Ureter (tissue), 1 donor: Measurements from ENCODE around the gene NDUFB11. TPM values are rescaled to one million over a fixed set of nuclear protein-coding genes. Genes with fewer than 3 reads are reported as not detected.
A peak's percentile ranks its signal among the peaks of the same experiment; 100 is the strongest.

ENCODE experiments used
- DNase-seq: peaks from one replicate; pipeline ENCODE4 v3.0.0-alpha.2; 2020; ENCODE audit warnings: low spot score
- total RNA-seq: library from RNA; stranded (reverse); gene quantifications from one replicate; pipeline ENCODE4 v1.2.4, GENCODE V29; 2023
- donor health status: DM: yes; HTN: yes; CAD: no.

Gene NDUFB11
- 77.2 TPM for total RNA-seq

DNA sequence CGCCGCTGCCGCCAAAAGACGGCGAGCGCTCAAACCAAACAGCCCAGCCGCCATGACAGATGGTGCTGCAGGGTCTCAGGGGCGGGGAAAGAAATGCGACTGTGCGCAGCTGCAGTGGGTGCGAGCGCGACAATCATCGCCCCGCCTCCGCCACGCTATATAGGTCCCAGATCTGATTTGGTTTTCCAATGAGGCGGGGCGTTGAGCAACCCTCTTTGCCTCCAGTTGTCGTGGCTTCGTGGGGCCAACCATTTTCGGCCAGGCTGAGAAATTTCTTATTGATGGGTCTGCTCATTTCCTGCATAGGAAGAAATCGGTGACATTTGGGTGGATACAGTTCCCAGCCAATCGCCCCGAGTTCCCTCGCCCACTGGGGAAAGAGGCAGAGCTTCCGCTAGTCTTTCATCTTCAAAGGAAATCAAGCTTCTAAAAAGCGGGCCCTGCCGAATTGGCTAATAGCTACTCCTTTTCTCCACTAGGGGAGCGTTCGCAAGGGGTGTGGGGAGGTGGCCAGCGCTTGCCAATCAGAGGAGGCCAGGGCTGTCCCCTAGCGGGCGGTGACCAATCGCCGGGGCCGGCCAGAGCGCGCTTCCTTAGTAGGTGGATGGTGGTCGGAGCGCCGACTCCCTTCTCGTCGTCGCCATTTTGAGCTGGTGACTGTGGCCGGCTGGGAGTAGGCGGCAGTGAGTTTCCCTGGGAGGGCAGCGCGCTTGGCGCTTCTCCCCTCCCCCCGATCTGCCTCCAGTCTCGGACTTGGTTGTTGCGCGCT is at the start of gene NDUFB11, which contains the start of gene RBM10:
Gene NDUFB11, minus strand, starts transcription at position 77 of the 769 bp plus-strand sequence. Its CDS starts 23 bp downstream, at position 54.
Gene RBM10, plus strand, starts transcription at position 596 of the 769 bp plus-strand sequence. CDS start 2,261 bp downstream, outside the sequence.
- peak; percentile 95 for DNase-seq

- peak; percentile 99 for DNase-seq
These were observed 49.1 kb upstream of the NDUFB11 start, which contains the start of gene UBA1 for GRCh38 chrX:47193475-47194193. TSS of gene UBA1 (plus strand) at chrX:47193829. CDS start at chrX:47198803, 4,974 bp downstream.

DNA sequence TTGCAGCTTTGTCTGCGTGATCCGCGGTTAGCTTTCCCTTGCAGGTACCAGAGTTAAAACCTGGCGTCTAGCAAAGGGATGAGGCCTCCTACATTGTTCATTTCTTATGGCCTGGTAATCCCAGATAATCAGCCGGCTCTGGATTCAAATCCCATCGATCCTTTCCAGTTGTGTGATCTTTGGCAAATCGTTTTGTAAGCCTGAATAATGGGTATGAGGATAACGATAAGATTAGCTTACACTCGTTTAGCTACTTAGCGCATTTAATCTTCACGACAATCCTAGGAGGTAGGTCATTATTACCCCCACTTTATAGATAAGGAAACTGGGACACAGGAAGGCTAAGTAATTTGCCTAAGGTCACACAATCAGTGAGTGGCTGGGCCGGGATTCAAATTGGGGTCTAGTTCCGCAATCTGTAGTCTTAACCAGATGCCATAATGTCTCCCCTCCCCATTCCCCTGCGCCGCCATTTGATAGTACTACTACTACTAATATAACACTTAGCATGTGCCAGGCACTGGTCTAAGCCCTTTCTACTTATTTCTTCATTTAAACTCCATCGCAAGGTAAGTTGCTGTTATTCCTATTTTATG is 47.4 kb upstream of the NDUFB11 start:
- no peak for DNase-seq

- no peak for DNase-seq
These were observed 46.8 kb upstream of the NDUFB11 start for GRCh38 chrX:47191331-47191730.

GRCh38 chrX:47190445-47191269 is 46.2 kb upstream of the NDUFB11 start:
- DNase-seq = peak; percentile 83

- DNase-seq = no peak
These were observed 45.4 kb upstream of the NDUFB11 start for GRCh38 chrX:47189906-47190305.

- DNase-seq = no peak
These were observed 42.7 kb upstream of the NDUFB11 start for GRCh38 chrX:47187106-47187677.

DNA sequence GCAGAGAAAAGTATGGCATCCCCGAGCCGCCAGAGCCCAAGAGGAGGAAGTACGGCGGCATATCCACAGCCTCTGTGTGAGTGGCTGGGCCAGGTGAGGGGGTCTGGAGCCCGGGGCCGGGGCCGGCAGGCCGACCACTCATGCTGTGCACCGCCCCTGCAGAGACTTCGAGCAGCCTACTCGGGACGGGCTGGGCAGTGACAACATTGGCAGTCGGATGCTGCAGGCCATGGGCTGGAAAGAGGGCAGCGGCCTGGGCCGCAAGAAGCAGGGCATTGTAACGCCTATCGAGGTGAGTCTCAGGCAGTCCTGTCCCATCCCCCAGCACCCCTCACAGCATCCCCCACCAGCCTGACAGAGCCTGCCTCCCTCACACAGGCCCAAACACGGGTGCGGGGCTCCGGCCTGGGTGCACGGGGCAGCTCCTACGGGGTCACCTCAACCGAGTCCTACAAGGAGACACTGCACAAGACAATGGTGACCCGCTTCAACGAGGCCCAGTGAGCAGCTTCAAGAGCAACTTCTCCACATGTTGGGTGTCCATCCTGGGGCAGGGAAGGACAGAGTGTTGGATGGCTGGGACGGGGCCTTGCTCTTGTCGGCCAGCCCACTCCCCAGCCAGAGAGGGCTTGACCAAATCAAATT is 41.7 kb upstream of the NDUFB11 start:
- DNase-seq = no peak

DNA sequence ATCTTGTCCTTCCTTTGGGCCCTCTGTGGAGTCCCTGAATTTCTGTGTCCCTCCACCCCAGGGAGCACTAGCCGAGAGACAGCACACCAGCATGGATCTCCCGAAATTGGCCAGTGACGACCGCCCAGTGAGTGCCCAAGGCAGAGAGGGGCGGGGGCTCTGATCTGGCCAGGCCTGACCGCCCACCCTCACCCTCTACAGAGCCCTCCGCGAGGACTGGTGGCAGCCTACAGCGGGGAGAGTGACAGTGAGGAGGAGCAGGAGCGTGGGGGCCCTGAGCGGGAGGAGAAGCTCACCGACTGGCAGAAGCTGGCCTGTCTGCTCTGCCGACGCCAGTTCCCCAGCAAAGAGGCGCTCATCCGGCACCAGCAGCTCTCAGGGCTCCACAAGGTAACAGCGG is 40.7 kb upstream of the NDUFB11 start:
- no peak for DNase-seq

DNA sequence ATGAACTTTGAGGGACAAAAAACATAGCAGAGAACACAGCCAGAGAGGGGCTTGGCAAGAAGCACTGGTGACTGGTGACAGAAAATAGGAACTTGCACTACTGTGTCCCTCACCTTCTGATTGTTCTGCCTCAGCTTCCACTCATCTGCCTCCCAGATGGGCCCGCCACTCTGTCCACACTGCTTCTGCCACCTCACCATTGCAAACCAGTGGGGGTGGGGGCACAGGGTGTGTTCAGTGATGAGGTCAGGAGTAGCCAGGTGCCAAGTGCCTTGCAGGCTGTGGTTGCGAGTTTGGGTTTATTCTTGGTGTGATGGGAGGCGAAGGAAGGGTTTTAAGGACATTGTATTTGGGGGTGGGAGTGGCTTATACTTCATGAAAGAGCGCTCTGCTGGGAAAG is 40.0 kb upstream of the NDUFB11 start:
- no peak for DNase-seq

- DNase-seq = no peak
These were observed 37.7 kb upstream of the NDUFB11 start for GRCh38 chrX:47182106-47182700.

- DNase-seq = no peak
These were observed 36.8 kb upstream of the NDUFB11 start for GRCh38 chrX:47181301-47181700.

- no peak for DNase-seq
These were observed 35.8 kb upstream of the NDUFB11 start for GRCh38 chrX:47180346-47180745.

GRCh38 chrX:47179928-47180255 is 35.4 kb upstream of the NDUFB11 start:
- DNase-seq = no peak

DNA sequence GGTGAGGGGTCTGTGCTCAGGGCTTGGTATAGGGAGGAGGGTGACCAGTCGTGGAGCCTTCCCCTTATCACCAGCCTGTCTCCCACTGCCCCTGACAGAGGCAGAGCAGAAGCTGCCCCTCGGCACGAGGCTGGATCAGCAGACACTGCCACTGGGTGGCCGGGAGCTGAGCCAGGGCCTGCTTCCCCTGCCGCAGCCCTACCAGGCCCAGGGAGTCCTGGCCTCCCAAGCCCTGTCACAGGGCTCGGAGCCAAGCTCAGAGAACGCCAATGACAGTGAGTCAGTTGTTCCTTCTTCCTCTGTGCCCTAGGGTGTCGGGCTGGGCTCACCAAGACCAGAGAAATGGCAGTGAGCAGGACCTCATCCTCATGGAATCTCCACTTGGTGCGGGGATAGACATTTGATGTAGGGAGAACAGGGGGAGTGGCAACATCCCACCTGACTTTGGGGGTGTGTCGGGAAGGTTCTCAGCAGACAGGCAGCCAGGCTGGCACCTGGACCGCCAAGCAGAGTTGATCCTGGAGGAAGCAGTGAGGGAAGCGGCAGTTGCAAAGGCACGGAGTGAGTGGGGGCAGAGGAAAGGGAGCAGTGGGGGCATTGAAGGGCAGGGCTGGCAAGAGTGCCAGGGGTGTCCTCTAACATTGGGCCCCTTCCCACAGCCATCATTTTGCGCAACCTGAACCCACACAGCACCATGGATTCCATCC is 34.9 kb upstream of the NDUFB11 start:
- no peak for DNase-seq

DNA sequence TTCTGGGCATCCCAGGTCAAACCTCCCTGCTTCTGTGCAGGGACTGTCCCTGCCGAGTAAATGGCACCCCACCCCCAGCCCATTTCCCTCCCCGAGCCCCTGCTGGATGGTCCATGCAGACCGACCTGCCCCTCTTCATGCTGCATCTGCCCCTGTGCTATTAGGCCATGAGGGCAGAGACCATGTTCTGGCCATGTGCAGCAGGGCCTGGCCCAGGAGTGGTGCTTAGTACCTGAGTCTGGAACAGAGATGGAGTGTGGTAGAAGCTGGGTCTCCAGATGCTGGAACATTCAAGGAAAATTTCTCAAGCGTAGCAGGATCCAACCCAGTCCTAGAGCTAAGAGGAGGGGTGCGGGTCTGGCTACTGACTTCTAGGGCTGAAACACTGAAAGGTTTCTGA is 33.8 kb upstream of the NDUFB11 start:
- no peak for DNase-seq

DNA sequence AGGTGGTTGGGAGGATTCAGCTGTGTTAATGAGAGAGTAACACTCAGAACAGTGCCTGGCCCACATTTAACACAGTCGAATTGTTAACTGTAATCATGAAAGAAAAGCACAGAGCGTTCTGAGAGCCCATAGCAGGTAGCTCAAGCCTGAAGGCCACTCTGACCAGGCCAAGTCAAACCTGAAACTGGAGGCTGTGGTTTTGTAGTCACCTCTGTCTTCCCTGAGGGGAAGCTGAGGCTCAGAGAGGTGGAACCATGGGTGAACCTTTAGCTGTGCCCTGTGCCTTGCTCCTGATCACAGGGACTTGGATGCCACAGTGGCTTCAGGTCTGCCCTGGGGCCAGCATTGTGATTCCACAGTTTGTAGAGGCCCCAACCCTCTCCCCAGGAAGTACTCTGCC is 32.6 kb upstream of the NDUFB11 start:
- no peak for DNase-seq

DNA sequence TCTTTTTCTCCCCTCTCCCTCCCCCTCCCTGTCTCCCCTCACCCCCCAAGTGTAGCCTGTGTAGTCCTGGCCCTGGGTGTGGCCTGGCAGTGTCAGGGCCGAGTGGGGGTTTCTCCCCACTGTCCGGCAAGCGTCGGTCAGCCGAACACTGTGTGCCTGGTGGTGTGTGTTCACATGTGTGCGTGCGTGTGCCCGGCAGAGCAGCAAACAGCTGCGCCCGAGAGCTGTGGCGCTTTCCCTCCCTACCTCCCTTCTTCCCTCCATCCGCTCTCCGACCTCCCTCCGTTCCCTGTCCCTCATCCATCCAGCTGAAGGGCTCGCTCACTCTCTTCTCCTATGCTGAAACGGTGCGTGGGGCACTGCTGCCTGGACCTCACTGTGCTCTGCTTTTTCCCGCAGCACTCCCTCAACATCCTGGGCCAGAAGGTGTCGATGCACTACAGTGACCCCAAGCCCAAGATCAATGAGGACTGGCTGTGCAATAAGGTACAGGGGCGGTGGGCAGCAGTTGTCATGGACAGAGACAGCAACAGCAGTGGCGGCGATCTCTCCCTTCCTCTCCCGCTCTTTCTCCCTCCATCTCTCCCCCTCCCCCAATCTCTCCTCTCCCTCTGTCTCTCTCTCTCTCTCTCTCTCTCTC is 31.7 kb upstream of the NDUFB11 start:
- DNase-seq = no peak

- no peak for DNase-seq
These were observed 31.1 kb upstream of the NDUFB11 start for GRCh38 chrX:47175588-47175980.
